Peyer's patch (tissue), 4 donors: ENCODE measurements around the gene STRA6. TPM values are rescaled to one million over a fixed set of nuclear protein-coding genes. Genes with fewer than 3 reads are reported as not detected.

Experiments used
- DNase-seq, 3 donors: peaks; one replicate each; pipeline ENCODE4 v3.0.0-alpha.2; 2017 to 2019
- H3K27ac ChIP-seq, 4 donors: fragments of 200-600 bp; sonication (generic); one replicate each; pipeline ENCODE4 v1.5.1; 2016 to 2019
- H3K27me3 ChIP-seq, 2 donors: fragments of 200-600 bp; sonication (generic); one replicate each; pipeline ENCODE4 v1.5.1; 2019
- H3K36me3 ChIP-seq, 3 donors: fragments of 200-600 bp; sonication (generic); one replicate each; pipeline ENCODE4 v1.5.1; 2016 to 2019
- H3K4me1 ChIP-seq, 4 donors: fragments of 200-600 bp; sonication (generic); one replicate each; pipeline ENCODE4 v1.5.1; 2016 to 2019
- H3K4me3 ChIP-seq, 4 donors: fragments of 200-600 bp; sonication (generic); 1 replicate in 3 of 4; 2 replicates in 1 of 4; pipeline ENCODE4 v1.5.1; 2016 to 2019; ENCODE audit warnings: mild to moderate bottlenecking in 1 of 4
- H3K9me3 ChIP-seq, 4 donors: fragments of 200-600 bp; sonication (generic); one replicate each; pipeline ENCODE4 v1.5.1; 2016 to 2019; ENCODE audit warnings: mild to moderate bottlenecking in 1 of 4
- POLR2A ChIP-seq, 2 donors: fragments of 450-650 bp; IDR thresholded peaks; one replicate each; pipeline ENCODE4 v1.5.1; 2017; ENCODE audit warnings: antibody characterized with exemption in 2 of 2, mild to moderate bottlenecking in 2 of 2, moderate library complexity in 2 of 2
- total RNA-seq, 4 donors: library from RNA; depleted of rRNA; stranded (reverse); fragments of >200 nt; gene quantifications; one replicate each; pipeline ENCODE4 v1.1.0, GENCODE V29; 2016
- TF ChIP-seq, protein P1 (sequence below), 6 experiments: fragments of 450-650 bp in 4 of 6; fragments of 200-600 bp in 2 of 6; sonication (generic) in 1 of 6; IDR thresholded peaks; one replicate each; pipeline ENCODE4 v1.5.1; 2017 to 2019; ENCODE audit warnings: antibody characterized with exemption in 6 of 6, mild to moderate bottlenecking in 3 of 6, moderate library complexity in 1 of 6

STRA6 gene
- total RNA-seq, 4 donors from 2014 or later: 0.83 TPM; not detected in 3

DNA sequence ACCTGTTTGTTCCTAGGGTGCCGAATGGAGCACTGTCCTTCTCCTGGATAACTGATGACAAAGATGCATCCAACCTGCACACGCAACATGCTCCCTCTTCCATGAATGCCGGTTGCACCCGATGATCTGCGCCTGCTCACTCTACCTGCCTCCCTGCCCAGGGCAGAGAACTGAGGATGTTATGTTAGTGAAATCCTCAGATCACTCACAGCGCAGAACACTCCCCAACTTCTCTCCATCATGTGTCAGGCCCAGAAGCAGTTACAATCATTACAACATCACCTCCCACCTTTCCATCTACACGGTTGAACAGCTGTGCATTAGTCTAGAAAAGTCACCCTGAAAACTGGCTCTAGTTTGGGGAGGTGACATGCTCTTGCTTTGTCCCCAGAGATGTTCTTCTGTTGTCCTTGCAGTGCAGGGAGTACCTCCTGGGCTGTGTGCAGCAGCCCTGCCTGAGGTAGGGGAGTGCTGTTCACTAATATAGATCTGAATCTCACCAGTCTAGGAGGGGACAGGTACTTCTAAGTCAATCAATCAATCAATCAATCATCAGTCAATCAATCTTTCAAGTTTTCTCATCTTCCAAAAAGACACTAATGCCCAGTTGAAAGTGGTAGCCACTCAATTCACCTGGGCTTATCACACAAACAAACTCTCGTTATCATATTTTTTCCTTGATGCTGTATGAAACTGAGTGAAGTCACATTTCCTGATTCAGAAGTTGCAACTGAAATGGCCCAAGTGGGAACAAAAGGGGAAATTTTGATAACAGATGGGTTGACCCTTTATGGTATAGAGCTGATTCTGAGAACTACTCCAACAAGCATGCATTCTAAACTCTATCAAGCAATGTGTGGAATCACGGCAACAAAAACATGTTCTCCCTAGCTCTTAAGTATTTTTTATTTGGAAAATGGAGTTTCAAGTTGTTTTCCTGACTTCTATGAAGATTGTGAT, 44.4 kb downstream of the STRA6 start:
- Histone ChIP-seq H3K36me3 (no peaks in the 10 kb centered on the region), H3K9me3 (no peaks in the 10 kb centered on the region), H3K27me3 (no peaks in the 10 kb centered on the region), H3K27ac (no peak overlapping the region), H3K4me3 (no peak overlapping the region), H3K4me1 (no peaks in the 10 kb centered on the region)
- DNase-seq: peak in 1 of 3 donors; percentile 0
- TF ChIP-seq, protein P1, sequence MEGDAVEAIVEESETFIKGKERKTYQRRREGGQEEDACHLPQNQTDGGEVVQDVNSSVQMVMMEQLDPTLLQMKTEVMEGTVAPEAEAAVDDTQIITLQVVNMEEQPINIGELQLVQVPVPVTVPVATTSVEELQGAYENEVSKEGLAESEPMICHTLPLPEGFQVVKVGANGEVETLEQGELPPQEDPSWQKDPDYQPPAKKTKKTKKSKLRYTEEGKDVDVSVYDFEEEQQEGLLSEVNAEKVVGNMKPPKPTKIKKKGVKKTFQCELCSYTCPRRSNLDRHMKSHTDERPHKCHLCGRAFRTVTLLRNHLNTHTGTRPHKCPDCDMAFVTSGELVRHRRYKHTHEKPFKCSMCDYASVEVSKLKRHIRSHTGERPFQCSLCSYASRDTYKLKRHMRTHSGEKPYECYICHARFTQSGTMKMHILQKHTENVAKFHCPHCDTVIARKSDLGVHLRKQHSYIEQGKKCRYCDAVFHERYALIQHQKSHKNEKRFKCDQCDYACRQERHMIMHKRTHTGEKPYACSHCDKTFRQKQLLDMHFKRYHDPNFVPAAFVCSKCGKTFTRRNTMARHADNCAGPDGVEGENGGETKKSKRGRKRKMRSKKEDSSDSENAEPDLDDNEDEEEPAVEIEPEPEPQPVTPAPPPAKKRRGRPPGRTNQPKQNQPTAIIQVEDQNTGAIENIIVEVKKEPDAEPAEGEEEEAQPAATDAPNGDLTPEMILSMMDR (IDR thresholded peaks at IDR 0.05): no peak
- no peak for TF ChIP-seq POLR2A (IDR thresholded peaks at IDR 0.05)

DNA sequence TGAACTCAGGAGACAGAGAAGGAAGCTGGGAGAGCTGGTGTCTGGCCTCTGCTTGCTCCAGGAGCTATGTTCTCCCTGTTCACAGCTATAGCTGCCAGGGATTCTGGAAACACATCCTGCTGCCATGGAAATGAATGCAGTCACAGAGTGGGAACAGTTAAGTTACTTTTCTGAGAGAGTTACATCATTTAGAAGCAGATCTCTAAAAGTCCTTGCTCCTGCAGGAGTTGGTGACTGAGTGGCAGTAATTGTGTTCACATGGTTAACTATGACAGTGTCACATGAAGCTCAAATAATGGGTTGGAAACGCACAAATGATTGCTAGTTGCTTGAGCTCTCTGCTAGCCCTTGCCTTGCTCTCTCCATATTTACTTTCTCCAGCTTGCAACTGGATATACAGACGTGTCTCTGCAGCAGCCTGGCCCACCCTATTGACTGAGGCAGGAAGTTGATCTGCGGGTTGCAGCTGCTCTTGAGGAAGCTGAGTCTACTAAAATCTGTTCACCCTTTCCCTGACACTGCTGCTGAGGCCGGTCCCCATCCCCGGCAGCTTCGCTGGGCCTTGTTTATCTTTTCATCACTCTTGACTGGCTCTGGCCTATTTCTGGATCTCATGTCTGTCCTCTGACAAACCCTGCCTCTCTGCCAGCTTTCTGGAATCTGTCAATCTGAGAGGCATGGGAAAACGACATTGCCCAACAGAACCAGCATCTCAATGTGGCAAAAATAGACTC, 45.7 kb downstream of the STRA6 start:
- no peaks in the 10 kb centered on the region for H3K9me3 ChIP-seq
- no peaks in the 10 kb centered on the region for H3K27me3 ChIP-seq
- H3K27ac ChIP-seq: peak overlapping the region in 2 of 4 donors; percentile 4 to 8
- peak in 1 of 3 donors; percentile 14 for DNase-seq
- no peaks in the 10 kb centered on the region for H3K36me3 ChIP-seq
- H3K4me1 ChIP-seq: no peaks in the 10 kb centered on the region
- no peak overlapping the region for H3K4me3 ChIP-seq
- no peak for TF ChIP-seq POLR2A (IDR thresholded peaks at IDR 0.05)
- TF ChIP-seq, protein P1 (IDR thresholded peaks at IDR 0.05): no peak

DNA sequence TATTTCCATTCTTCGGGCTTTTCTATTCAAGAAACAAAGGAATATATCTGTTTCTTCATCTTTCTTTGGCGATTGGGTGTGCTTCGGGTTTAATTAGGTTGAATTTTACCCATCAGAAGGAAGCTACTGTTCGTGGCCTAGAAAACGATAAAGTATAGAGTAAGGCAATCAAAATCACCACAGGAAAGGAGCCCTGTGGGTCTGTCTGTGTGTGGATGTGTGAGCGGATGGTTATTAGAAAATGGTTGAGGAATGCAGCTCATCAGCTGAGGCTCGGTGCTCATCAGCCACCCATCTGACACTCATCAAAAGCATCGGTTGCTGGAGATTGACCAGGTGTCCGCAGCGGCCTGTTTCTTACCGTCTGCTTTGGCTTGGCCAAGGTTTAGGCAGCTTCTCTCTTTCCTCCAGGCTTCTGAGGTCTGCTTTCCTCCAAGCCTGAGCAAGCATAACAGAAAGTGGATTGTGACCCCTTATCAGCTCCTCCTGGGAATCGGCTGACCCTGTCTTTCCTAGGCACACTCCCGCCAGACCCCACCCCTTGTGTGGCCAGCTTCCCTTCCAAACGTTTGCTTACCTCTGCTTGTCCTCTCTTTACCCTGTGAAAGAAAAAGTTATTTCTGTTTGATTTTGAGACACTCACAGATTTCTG, 46.7 kb downstream of the STRA6 start:
- no peaks in the 10 kb centered on the region for H3K27me3 ChIP-seq
- no peak for TF ChIP-seq POLR2A (IDR thresholded peaks at IDR 0.05)
- TF ChIP-seq, protein P1 (IDR thresholded peaks at IDR 0.05): no peak
- peak in 1 of 3 donors; percentile 6 for DNase-seq
- no peaks in the 10 kb centered on the region for H3K4me1 ChIP-seq
- H3K9me3 ChIP-seq: no peaks in the 10 kb centered on the region
- no peak overlapping the region for H3K27ac ChIP-seq
- H3K36me3 ChIP-seq: no peaks in the 10 kb centered on the region
- H3K4me3 ChIP-seq: no peak overlapping the region

DNA sequence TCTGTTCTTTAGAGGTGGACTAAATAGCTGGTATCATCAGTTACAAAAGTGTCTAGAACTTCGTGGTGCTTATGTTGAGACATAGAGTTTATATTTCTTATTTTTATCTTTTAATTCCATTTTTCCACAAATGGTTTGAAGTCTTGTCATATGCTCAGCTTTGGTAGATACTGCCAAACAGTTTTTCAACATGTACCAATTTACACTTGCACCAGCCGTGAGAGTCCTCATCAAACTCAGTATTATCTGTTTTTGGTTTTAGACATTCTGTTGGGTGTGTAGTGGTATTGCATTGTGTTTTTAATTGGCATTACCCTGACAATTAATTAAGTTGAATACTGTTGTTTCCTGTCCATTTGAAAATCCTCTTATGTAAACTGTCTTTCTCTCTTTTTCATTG, 55.5 kb downstream of the STRA6 start:
- Histone ChIP-seq H3K4me1 (no peaks in the 10 kb centered on the region), H3K9me3 (no peaks in the 10 kb centered on the region), H3K27ac (no peak overlapping the region), H3K36me3 (no peaks in the 10 kb centered on the region), H3K4me3 (no peak overlapping the region), H3K27me3 (no peaks in the 10 kb centered on the region)
- TF ChIP-seq, protein P1 (IDR thresholded peaks at IDR 0.05): no peak
- no peak for TF ChIP-seq POLR2A (IDR thresholded peaks at IDR 0.05)
- DNase-seq: no peak

DNA sequence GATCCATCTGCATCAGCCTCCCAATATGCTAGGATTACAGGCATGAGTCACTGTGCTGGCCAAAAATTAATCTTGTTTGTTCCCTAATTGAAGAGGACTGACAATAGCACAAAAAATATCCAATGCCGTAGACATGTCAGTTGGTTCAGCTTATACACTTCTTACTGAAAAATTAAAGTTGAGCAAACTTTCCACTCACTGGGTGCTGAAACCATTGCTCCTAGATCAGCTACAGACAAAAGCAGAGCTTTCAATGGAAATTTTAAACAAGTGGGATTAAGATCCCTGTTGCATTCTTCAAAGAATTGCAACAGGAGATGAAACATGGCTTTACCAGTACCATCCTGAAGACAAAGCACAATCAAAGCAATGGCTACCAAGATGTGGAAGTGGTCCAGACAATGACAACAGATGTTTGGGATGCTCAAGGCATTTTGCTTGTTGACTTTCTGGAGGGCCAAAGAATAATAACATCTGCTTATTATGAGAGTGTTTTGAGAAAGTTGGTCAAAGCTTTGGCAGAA, 56.2 kb downstream of the STRA6 start:
- no peaks in the 10 kb centered on the region for H3K4me1 ChIP-seq
- TF ChIP-seq, protein P1 (IDR thresholded peaks at IDR 0.05): no peak
- TF ChIP-seq POLR2A (IDR thresholded peaks at IDR 0.05): no peak
- no peaks in the 10 kb centered on the region for H3K36me3 ChIP-seq
- no peaks in the 10 kb centered on the region for H3K9me3 ChIP-seq
- no peaks in the 10 kb centered on the region for H3K27me3 ChIP-seq
- no peak overlapping the region for H3K27ac ChIP-seq
- H3K4me3 ChIP-seq: no peak overlapping the region
- DNase-seq: no peak
